ENCODE measurements around the gene SFN.
"Not testable (repeated sequence)": the region's sequence is repeated elsewhere in the genome, so short reads cannot be mapped to it uniquely, and the experiment has no call there.

Gene SFN

GRCh38 chr1:26864610-26865480 lies 1.9 kb downstream of the SFN start:
- DNase-seq (ENCODE audit: low spot score in 2 of 2) = peak; percentile 92 to 95
- no peaks in the 10 kb centered on the region for H3K36me3 Mint-ChIP-seq
- H3K9me3 Mint-ChIP-seq = no peaks in the 10 kb centered on the region
- H3K4me3 Mint-ChIP-seq = peak overlapping the region; percentile 96
- H3K4me1 Mint-ChIP-seq = peaks cover 5% of the 10 kb centered on the region
- ATAC-seq (ENCODE audit: low read depth) = peak; percentile 90
- peak overlapping the region; percentile 81 for H3K27ac Mint-ChIP-seq
- no peaks in the 10 kb centered on the region for H3K27me3 Mint-ChIP-seq

GRCh38 chr1:26873097-26873496 lies 10.1 kb downstream of the SFN start:
- not testable (repeated sequence) for ATAC-seq (ENCODE audit: low read depth); H3K4me3 Mint-ChIP-seq; H3K27ac Mint-ChIP-seq; DNase-seq (ENCODE audit: low spot score in 2 of 2); H3K27me3 Mint-ChIP-seq; H3K36me3 Mint-ChIP-seq; H3K4me1 Mint-ChIP-seq; H3K9me3 Mint-ChIP-seq

GRCh38 chr1:26874896-26875295 lies 11.9 kb downstream of the SFN start:
- H3K4me1 Mint-ChIP-seq = no peaks in the 10 kb centered on the region
- no peak overlapping the region for H3K4me3 Mint-ChIP-seq
- H3K36me3 Mint-ChIP-seq = peaks cover 3% of the 10 kb centered on the region
- peak overlapping the region; percentile 49 for H3K27ac Mint-ChIP-seq
- DNase-seq (ENCODE audit: low spot score in 2 of 2) (no peak), ATAC-seq (ENCODE audit: low read depth) (no peak)
- H3K9me3 Mint-ChIP-seq = no peaks in the 10 kb centered on the region
- no peaks in the 10 kb centered on the region for H3K27me3 Mint-ChIP-seq

GRCh38 chr1:26877326-26877725 lies 14.4 kb downstream of the SFN start:
- Mint-ChIP-seq H3K27ac (no peak overlapping the region), H3K27me3 (no peaks in the 10 kb centered on the region), H3K9me3 (no peaks in the 10 kb centered on the region), H3K4me1 (no peaks in the 10 kb centered on the region), H3K4me3 (no peak overlapping the region), H3K36me3 (peaks cover 3% of the 10 kb centered on the region)
- ATAC-seq (ENCODE audit: low read depth) = no peak
- DNase-seq (ENCODE audit: low spot score in 2 of 2) = no peak

- no peak overlapping the region for H3K27ac Mint-ChIP-seq
- no peaks in the 10 kb centered on the region for H3K9me3 Mint-ChIP-seq
- H3K4me1 Mint-ChIP-seq = peaks cover 10% of the 10 kb centered on the region
- H3K27me3 Mint-ChIP-seq = no peaks in the 10 kb centered on the region
- H3K4me3 Mint-ChIP-seq = no peak overlapping the region
- no peak for DNase-seq (ENCODE audit: low spot score in 2 of 2)
- no peak for ATAC-seq (ENCODE audit: low read depth)
- H3K36me3 Mint-ChIP-seq = peaks cover 19% of the 10 kb centered on the region
These were observed 16.8 kb downstream of the SFN start for GRCh38 chr1:26879793-26880192.

GRCh38 chr1:26881611-26882010 lies 18.7 kb downstream of the SFN start:
- not testable (repeated sequence) for DNase-seq (ENCODE audit: low spot score in 2 of 2); H3K27ac Mint-ChIP-seq

GRCh38 chr1:26882696-26883463 lies 19.9 kb downstream of the SFN start:
- H3K36me3 Mint-ChIP-seq = peaks cover 25% of the 10 kb centered on the region
- H3K27ac Mint-ChIP-seq = peak overlapping the region; percentile 62
- ATAC-seq (ENCODE audit: low read depth) (no peak), DNase-seq (ENCODE audit: low spot score in 2 of 2) (no peak)
- no peak overlapping the region for H3K4me3 Mint-ChIP-seq
- H3K4me1 Mint-ChIP-seq = peaks cover 12% of the 10 kb centered on the region
- H3K27me3 Mint-ChIP-seq = no peaks in the 10 kb centered on the region
- no peaks in the 10 kb centered on the region for H3K9me3 Mint-ChIP-seq

More at GRCh38 chr1:26881611-26882010, 18.7 kb downstream of the SFN start:
- H3K9me3 Mint-ChIP-seq; H3K27me3 Mint-ChIP-seq; H3K4me3 Mint-ChIP-seq; ATAC-seq (ENCODE audit: low read depth): not testable (repeated sequence)
- Mint-ChIP-seq H3K4me1 (peaks cover 10% of the 10 kb centered on the region), H3K36me3 (peaks cover 22% of the 10 kb centered on the region)

- no peak overlapping the region for H3K27ac Mint-ChIP-seq
- peaks cover 35% of the 10 kb centered on the region for H3K36me3 Mint-ChIP-seq
- ATAC-seq (ENCODE audit: low read depth) = no peak
- H3K27me3 Mint-ChIP-seq = no peaks in the 10 kb centered on the region
- no peak for DNase-seq (ENCODE audit: low spot score in 2 of 2)
- peaks cover 33% of the 10 kb centered on the region for H3K4me1 Mint-ChIP-seq
- H3K9me3 Mint-ChIP-seq = no peaks in the 10 kb centered on the region
- no peak overlapping the region for H3K4me3 Mint-ChIP-seq
These were observed 24.2 kb downstream of the SFN start for GRCh38 chr1:26887125-26887524.

- Mint-ChIP-seq H3K4me3 (peak overlapping the region; percentile 99), H3K36me3 (peaks cover 32% of the 10 kb centered on the region), H3K27me3 (no peaks in the 10 kb centered on the region), H3K4me1 (peaks cover 26% of the 10 kb centered on the region), H3K9me3 (no peaks in the 10 kb centered on the region), H3K27ac (peak overlapping the region; percentile 73)
- DNase-seq (ENCODE audit: low spot score in 2 of 2) (no peak), ATAC-seq (ENCODE audit: low read depth) (no peak)
These were observed 25.3 kb downstream of the SFN start for GRCh38 chr1:26888231-26888630.

- peak; percentile 56 to 64 for DNase-seq (ENCODE audit: low spot score in 2 of 2)
- peak within 1 kb of the TSS; percentile 96 for H3K27ac Mint-ChIP-seq
- peak within 1 kb of the TSS; percentile 99 for H3K4me3 Mint-ChIP-seq
- peak; percentile 95 for ATAC-seq (ENCODE audit: low read depth)
- no peaks in the 10 kb centered on the region for H3K27me3 Mint-ChIP-seq
- H3K4me1 Mint-ChIP-seq = peaks cover 26% of the 10 kb centered on the region
- H3K9me3 Mint-ChIP-seq = no peaks in the 10 kb centered on the region
- peaks cover 29% of the 10 kb centered on the region for H3K36me3 Mint-ChIP-seq
These were observed 26.9 kb downstream of the SFN start, which contains the start of gene GPN2 for GRCh38 chr1:26889551-26890466. Gene GPN2, minus strand, starts transcription at chr1:26890283. Its CDS starts 187 bp downstream, at chr1:26890096.

- Mint-ChIP-seq H3K27me3 (no peaks in the 10 kb centered on the region), H3K36me3 (peaks cover 25% of the 10 kb centered on the region), H3K27ac (peak overlapping the region; percentile 96), H3K4me1 (peaks cover 27% of the 10 kb centered on the region), H3K9me3 (no peaks in the 10 kb centered on the region), H3K4me3 (peak overlapping the region; percentile 99)
- ATAC-seq (ENCODE audit: low read depth) (peak; percentile 41), DNase-seq (ENCODE audit: low spot score in 2 of 2) (no peak)
These were observed 27.5 kb downstream of the SFN start for GRCh38 chr1:26890467-26890796.

- no peak overlapping the region for H3K4me3 Mint-ChIP-seq
- H3K27ac Mint-ChIP-seq = no peak overlapping the region
- no peak for DNase-seq (ENCODE audit: low spot score in 2 of 2)
- peaks cover 22% of the 10 kb centered on the region for H3K36me3 Mint-ChIP-seq
- no peaks in the 10 kb centered on the region for H3K9me3 Mint-ChIP-seq
- H3K4me1 Mint-ChIP-seq = peaks cover 23% of the 10 kb centered on the region
- ATAC-seq (ENCODE audit: low read depth) = no peak
- H3K27me3 Mint-ChIP-seq = no peaks in the 10 kb centered on the region
These were observed 31.3 kb downstream of the SFN start for GRCh38 chr1:26894263-26894662.

GRCh38 chr1:26897351-26897750 lies 34.4 kb downstream of the SFN start:
- H3K9me3 Mint-ChIP-seq = no peaks in the 10 kb centered on the region
- peaks cover 19% of the 10 kb centered on the region for H3K36me3 Mint-ChIP-seq
- DNase-seq (ENCODE audit: low spot score in 2 of 2) (no peak), ATAC-seq (ENCODE audit: low read depth) (no peak)
- no peak overlapping the region for H3K27ac Mint-ChIP-seq
- no peak overlapping the region for H3K4me3 Mint-ChIP-seq
- H3K4me1 Mint-ChIP-seq = peaks cover 21% of the 10 kb centered on the region
- H3K27me3 Mint-ChIP-seq = no peaks in the 10 kb centered on the region
